Ascending aorta (tissue), 2 donors: ENCODE data around the gene FAF1. TPM values are rescaled to one million over a fixed set of nuclear protein-coding genes. Genes with fewer than 3 reads are reported as not detected.
A peak's percentile ranks its signal among the peaks of the same experiment; 100 is the strongest.

Experiments used
- DNase-seq, 2 donors: peaks; one replicate each; pipeline ENCODE4 v3.0.0-alpha.2; 2019; ENCODE audit warnings: low spot score in 2 of 2
- H3K27ac ChIP-seq, 2 donors: fragments of 200-600 bp; sonication (generic); one replicate each; pipeline ENCODE4 v1.5.1; 2016 to 2017; ENCODE audit warnings: mild to moderate bottlenecking in 1 of 2
- H3K27me3 ChIP-seq: fragments of 200-600 bp; sonication (generic); one replicate; pipeline ENCODE4 v1.5.1; 2017
- H3K36me3 ChIP-seq, 2 donors: fragments of 200-600 bp; sonication (generic); one replicate each; pipeline ENCODE4 v1.5.1; 2016
- H3K4me1 ChIP-seq, 2 donors: fragments of 200-600 bp; sonication (generic); one replicate each; pipeline ENCODE4 v1.5.1; 2016 to 2017; ENCODE audit warnings: mild to moderate bottlenecking in 1 of 2
- H3K4me3 ChIP-seq, 2 donors: fragments of 200-600 bp; sonication (generic); one replicate each; pipeline ENCODE4 v1.5.1; 2016 to 2017; ENCODE audit warnings: mild to moderate bottlenecking in 1 of 2
- H3K9me3 ChIP-seq, 2 donors: fragments of 200-600 bp; sonication (generic); one replicate each; pipeline ENCODE4 v1.5.1; 2016
- CTCF ChIP-seq, 3 experiments: fragments of 200-600 bp in 2 of 3; fragments of 450-650 bp in 1 of 3; sonication (generic) in 2 of 3; IDR thresholded peaks; one replicate each; pipeline ENCODE4 v1.5.1; 2016 to 2019; ENCODE audit warnings: antibody characterized with exemption in 3 of 3, mild to moderate bottlenecking in 1 of 3, moderate library complexity in 1 of 3
- intact Hi-C: fragments of 100-400 bp; cut with DNase I; formaldehyde crosslinking; loops from one replicate; pipeline ENCODE4 v1.15.1; 2023
- total RNA-seq: library from RNA; depleted of rRNA; stranded (reverse); fragments of >200 nt; gene quantifications from one replicate; pipeline ENCODE4 v1.1.0, GENCODE V29; 2016

Gene FAF1
- total RNA-seq, 1 donor from 2014 or later: 16.4 TPM

DNA sequence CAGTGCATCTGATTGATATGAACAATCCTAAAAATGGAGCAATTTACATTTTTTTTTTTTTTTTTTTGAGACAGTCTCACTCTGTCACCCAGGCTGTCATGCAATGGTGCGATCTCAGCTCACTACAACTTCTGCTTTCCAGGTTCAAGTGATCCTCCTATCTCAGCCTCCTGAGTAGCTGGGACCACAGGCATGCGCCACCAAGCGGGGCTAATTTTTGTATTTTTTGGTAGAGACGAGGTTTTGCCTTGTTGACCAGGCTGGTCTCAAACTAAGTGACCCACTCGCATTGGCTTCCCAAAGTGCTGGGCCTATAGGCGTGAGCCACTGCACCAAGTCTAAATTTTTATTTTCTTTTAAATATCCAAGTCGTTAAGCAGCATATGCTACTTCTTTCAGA is 109.0 kb downstream of the FAF1 start:
- peaks cover 0 to 12% of the 10 kb centered on the region in 2 donors for H3K9me3 ChIP-seq
- no peaks in the 10 kb centered on the region for H3K27me3 ChIP-seq
- H3K4me1 ChIP-seq: no peaks in the 10 kb centered on the region
- no peak overlapping the region for H3K4me3 ChIP-seq
- intact Hi-C loops: no loop called here
- no peak for TF ChIP-seq CTCF (IDR thresholded peaks at IDR 0.05)
- no peak overlapping the region for H3K27ac ChIP-seq
- no peaks in the 10 kb centered on the region for H3K36me3 ChIP-seq
- DNase-seq: no peak

DNA sequence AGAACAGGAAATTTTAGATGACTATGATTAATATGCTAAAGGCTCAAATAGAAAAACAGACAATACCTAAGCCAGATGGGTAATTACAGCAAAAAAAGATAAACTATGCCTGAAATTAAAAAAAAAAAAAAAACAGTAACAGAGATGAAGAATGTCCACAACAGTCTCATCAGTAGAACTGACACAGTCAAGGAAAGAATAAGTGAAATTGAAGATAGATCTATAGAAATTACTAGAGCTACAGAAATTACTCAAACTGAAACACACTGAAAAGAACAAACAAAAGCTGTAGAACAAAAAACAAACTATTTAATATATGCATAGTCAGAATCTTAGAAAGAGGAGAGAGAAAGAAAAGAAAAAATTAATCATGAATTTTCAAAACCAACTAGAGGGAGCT is 112.8 kb downstream of the FAF1 start:
- TF ChIP-seq CTCF (IDR thresholded peaks at IDR 0.05): no peak
- no peaks in the 10 kb centered on the region for H3K27me3 ChIP-seq

GRCh38 chr1:50846224-50846839 is 113.7 kb downstream of the FAF1 start:
- no peak for TF ChIP-seq CTCF (IDR thresholded peaks at IDR 0.05)
- Histone ChIP-seq H3K4me1 (no peaks in the 10 kb centered on the region), H3K27me3 (no peaks in the 10 kb centered on the region), H3K27ac (no peak overlapping the region), H3K4me3 (no peak overlapping the region), H3K9me3 (peaks cover 0 to 12% of the 10 kb centered on the region in 2 donors), H3K36me3 (no peaks in the 10 kb centered on the region)
- intact Hi-C loops: no loop called here
- DNase-seq: no peak

More for the DNA sequence above, 112.8 kb downstream of the FAF1 start:
- H3K27ac ChIP-seq: no peak overlapping the region
- intact Hi-C loops: no loop called here
- DNase-seq: no peak
- H3K4me1 ChIP-seq: no peaks in the 10 kb centered on the region
- H3K4me3 ChIP-seq: no peak overlapping the region
- H3K9me3 ChIP-seq: peaks cover 0 to 12% of the 10 kb centered on the region in 2 donors
- H3K36me3 ChIP-seq: no peaks in the 10 kb centered on the region

GRCh38 chr1:50841791-50842387 is 118.2 kb downstream of the FAF1 start:
- Histone ChIP-seq H3K4me1 (no peaks in the 10 kb centered on the region), H3K36me3 (no peaks in the 10 kb centered on the region), H3K27ac (peak overlapping the region; percentile 6 to 19), H3K9me3 (no peaks in the 10 kb centered on the region), H3K4me3 (no peak overlapping the region), H3K27me3 (no peaks in the 10 kb centered on the region)
- intact Hi-C loops: no loop called here
- TF ChIP-seq CTCF (IDR thresholded peaks at IDR 0.05): no peak
- DNase-seq: no peak

GRCh38 chr1:50836117-50836516 is 124.0 kb downstream of the FAF1 start:
- intact Hi-C loops: no loop called here
- H3K27ac ChIP-seq: no peak overlapping the region
- no peaks in the 10 kb centered on the region for H3K4me1 ChIP-seq
- H3K36me3 ChIP-seq: no peaks in the 10 kb centered on the region
- no peak for DNase-seq
- no peaks in the 10 kb centered on the region for H3K9me3 ChIP-seq
- H3K4me3 ChIP-seq: no peak overlapping the region
- no peak for TF ChIP-seq CTCF (IDR thresholded peaks at IDR 0.05)
- H3K27me3 ChIP-seq: no peaks in the 10 kb centered on the region
